NCI-H2171 (cell line): ENCODE measurements around the gene ZNF28.
"Not testable (repeated sequence)": the region's sequence is repeated elsewhere in the genome, so short reads cannot be mapped to it uniquely, and the experiment has no call there.

Experiments
- DNase-seq: peaks from one replicate; lab custom pipeline; 2025; lab: John Stamatoyannopoulos, UW

ZNF28 gene

DNA sequence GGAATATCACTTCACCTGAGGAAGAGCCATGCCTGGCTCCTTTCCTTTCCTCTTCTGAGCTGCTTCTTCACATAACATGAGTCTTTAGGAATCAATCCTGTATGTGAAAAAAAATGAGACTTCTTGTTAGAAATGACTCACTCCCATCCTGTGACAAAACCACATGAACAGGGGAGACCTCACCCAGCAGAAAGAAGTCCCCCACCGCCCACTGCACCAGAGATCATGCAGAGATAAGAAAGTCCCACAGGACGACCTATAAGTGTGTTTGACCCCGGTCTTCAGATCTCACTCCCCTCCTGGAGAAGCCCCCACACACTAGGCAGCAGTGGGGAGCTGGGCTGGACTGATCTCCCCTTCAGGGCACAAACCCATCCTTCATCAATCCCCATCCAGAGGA is 42.6 kb downstream of the ZNF28 start:
- no peak for DNase-seq

DNA sequence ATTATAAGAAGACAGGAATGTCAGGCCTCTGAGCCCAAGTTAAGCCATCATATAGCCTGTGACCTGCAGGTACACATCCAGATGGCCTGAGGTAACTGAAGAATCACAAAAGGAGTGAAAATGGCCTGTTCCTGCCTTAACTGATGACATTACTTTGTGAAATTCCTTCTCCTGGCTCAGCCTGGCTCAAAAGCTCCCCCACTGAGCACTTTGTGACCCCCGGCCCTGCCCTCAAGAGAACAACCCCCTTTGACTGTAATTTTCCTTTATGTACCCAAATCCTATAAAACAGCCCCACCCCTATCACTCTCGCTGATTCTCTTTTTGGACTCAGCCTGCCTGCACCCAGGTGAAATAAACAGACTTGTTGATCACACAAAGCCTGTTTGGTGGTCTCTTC is 65.0 kb downstream of the ZNF28 start:
- DNase-seq: not testable (repeated sequence)

DNA sequence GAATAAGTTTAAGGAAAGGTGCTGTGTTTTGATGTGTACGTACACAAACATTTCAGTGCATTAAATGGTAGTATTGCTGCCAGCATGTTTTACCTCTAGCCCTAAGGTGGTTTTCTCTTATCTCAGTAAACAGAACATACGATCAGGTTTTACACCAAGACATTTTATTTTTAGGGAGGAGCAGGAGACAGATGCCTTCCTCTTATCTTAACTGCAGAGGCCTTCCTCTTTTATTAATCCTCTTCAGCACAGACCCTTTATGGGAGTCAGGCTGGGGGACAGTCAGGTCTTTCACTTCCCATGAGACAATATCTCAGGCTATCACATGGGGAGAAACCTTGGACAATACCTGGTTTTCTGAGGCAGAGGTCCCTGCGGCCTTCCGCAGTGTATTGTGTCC is 71.7 kb downstream of the ZNF28 start:
- DNase-seq: no peak

DNA sequence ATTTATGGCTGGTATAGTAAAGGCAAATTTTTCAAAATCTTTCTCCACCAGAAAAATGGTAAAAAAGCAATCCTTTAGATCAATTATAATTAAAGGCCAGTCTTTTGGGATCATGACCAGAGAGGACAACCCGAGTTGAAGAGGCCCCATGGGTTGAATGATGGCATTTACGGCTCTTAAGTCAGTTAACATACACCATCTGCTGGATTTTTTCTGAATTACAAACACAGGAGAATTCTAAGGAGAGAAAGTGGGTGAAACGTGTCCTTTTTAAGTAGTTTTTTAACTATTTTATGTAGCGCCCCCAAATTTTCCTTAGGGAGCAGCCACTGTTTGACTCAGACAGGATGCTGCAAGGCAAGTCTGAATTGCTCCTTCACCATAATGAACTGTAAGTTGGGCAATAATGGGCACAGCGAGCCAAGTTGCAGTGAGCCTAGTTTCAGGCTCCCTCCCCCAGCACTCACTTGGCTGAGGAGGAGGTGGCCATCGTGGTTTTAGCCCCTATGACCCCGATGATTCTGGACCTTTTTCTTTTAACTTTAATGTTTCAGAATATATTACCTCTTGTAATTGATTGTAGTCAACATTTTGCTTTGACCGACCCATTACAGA is 73.0 kb downstream of the ZNF28 start:
- no peak for DNase-seq
